Right lobe of liver (tissue), 6 donors: Measurements from ENCODE around the gene BRINP3. TPM values are rescaled to one million over a fixed set of nuclear protein-coding genes. Genes with fewer than 3 reads are reported as not detected.

Experiments
- ATAC-seq, 4 donors: fragments of 200-7000 bp; cut with Tn5 transposase; one replicate each; pipeline ENCODE4 v1.9.1; 2020; ENCODE audit warnings: mild to moderate bottlenecking in 4 of 4, moderate library complexity in 4 of 4
- DNase-seq, 3 donors: peaks; one replicate each; pipeline ENCODE4 v3.0.0-alpha.2; 2020
- H3K27ac ChIP-seq, 3 donors: fragments of 200-600 bp; one replicate each; pipeline ENCODE4 v1.8.0; 2022
- H3K27me3 ChIP-seq, 2 donors: fragments of 200-600 bp; one replicate each; pipeline ENCODE4 v1.8.0; 2022
- H3K36me3 ChIP-seq, 4 donors: fragments of 200-600 bp; sonication (generic) in 1 of 4; one replicate each; pipeline versions ENCODE4 v1.5.1 to v1.8.0; 2017 to 2022; ENCODE audit warnings: control low read depth in 1 of 4
- H3K4me1 ChIP-seq, 4 donors: fragments of 200-600 bp; sonication (generic) in 1 of 4; one replicate each; pipeline versions ENCODE4 v1.5.1 to v1.8.0; 2017 to 2022; ENCODE audit warnings: control low read depth in 1 of 4
- H3K4me3 ChIP-seq, 3 donors: fragments of 200-600 bp; one replicate each; pipeline ENCODE4 v1.8.0; 2022
- H3K9me3 ChIP-seq, 4 donors: fragments of 200-600 bp; sonication (generic) in 1 of 4; one replicate each; pipeline versions ENCODE4 v1.5.1 to v1.8.0; 2017 to 2022; ENCODE audit warnings: control low read depth in 1 of 4
- CTCF ChIP-seq, 4 donors: fragments of 200-600 bp in 3 of 4; fragments of 450-650 bp in 1 of 4; IDR thresholded peaks; one replicate each; pipeline versions ENCODE4 v1.5.1 to v1.8.0; 2016 to 2022; ENCODE audit warnings: antibody characterized with exemption in 4 of 4, mild to moderate bottlenecking in 2 of 4
- POLR2A ChIP-seq: fragments of 450-650 bp; IDR thresholded peaks from one replicate; pipeline ENCODE4 v1.6.1; 2017; ENCODE audit warnings: antibody characterized with exemption, mild to moderate bottlenecking
- WGBS: methylation state at CpG from one replicate; pipeline ENCODE4 v1.1.6; 2018; ENCODE audit warnings: low coverage, low lambda C conversion rate; ENCODE audit not compliant: insufficient coverage; ENCODE audit errors: missing lambda C conversion rate; 5-methylcytosine and 5-hydroxymethylcytosine counted together
- intact Hi-C, 2 donors: fragments of 100-400 bp; cut with DNase I; formaldehyde crosslinking; loops; one replicate each; pipeline versions ENCODE4 v1.11.2 to v1.14.1; 2022
- total RNA-seq, 6 experiments: library from RNA; depleted of rRNA in 2 of 6; stranded (reverse); fragments of >200 nt in 2 of 6; fragmentation: NEBNext Ultra II Directional in 3 of 6; extraction: Animal tissue kit (Norgen Biotek cat#: 25700) in 3 of 6; gene quantifications; one replicate each; pipeline versions ENCODE4 v1.1.0 to v1.2.4, GENCODE V29; 2016 to 2023
- donor health status: DM: no; HTN: yes; CAD: no.
- donor health status: DM: no; HTN: no; CAD: no.
- donor health status: DM: no; HTN: no; CAD: no.
- donor health status: DM: no; HTN: yes; CAD: no.
- donor health status: DM: no; HTN: yes; CAD: no.

Gene BRINP3
- total RNA-seq, 6 experiments from 2014 or later, result not detected

GRCh38 chr1:190472042-190472441 is 5.6 kb downstream of the BRINP3 start:
- no peak for ATAC-seq
- H3K4me1 ChIP-seq, result no peaks in the 10 kb centered on the region
- no peak overlapping the region for H3K27ac ChIP-seq
- H3K4me3 ChIP-seq, result no peak overlapping the region
- WGBS, result 55% methylated on average over 2 of the region's 2 CpGs
- no peak for TF ChIP-seq POLR2A
- no peak for DNase-seq
- no peaks in the 10 kb centered on the region for H3K9me3 ChIP-seq
- no peaks in the 10 kb centered on the region for H3K36me3 ChIP-seq
- H3K27me3 ChIP-seq, result no peaks in the 10 kb centered on the region
- intact Hi-C loops, result no loop called here

GRCh38 chr1:190464690-190465089 is 13.0 kb downstream of the BRINP3 start:
- intact Hi-C loops, result no loop called here
- Histone ChIP-seq H3K4me3 (no peak overlapping the region), H3K36me3 (no peaks in the 10 kb centered on the region), H3K4me1 (no peaks in the 10 kb centered on the region), H3K27ac (no peak overlapping the region), H3K9me3 (no peaks in the 10 kb centered on the region), H3K27me3 (no peaks in the 10 kb centered on the region)
- WGBS, result 10% methylated on average over 2 of the region's 2 CpGs
- DNase-seq (no peak), ATAC-seq (no peak)
- TF ChIP-seq POLR2A, result no peak
- TF ChIP-seq CTCF (IDR thresholded peaks at IDR 0.05), result no peak

GRCh38 chr1:190456129-190456528 is 21.5 kb downstream of the BRINP3 start:
- WGBS, result 54% methylated on average over 3 of the region's 3 CpGs
- no peak for TF ChIP-seq POLR2A
- TF ChIP-seq CTCF (IDR thresholded peaks at IDR 0.05), result no peak
- DNase-seq (no peak), ATAC-seq (no peak)
- no peak overlapping the region for H3K27ac ChIP-seq
- no peaks in the 10 kb centered on the region for H3K36me3 ChIP-seq
- no peaks in the 10 kb centered on the region for H3K4me1 ChIP-seq
- no peaks in the 10 kb centered on the region for H3K27me3 ChIP-seq
- no peak overlapping the region for H3K4me3 ChIP-seq
- H3K9me3 ChIP-seq, result no peaks in the 10 kb centered on the region
- intact Hi-C loops, result no loop called here

- no peaks in the 10 kb centered on the region for H3K4me1 ChIP-seq
- intact Hi-C loops, result no loop called here
- H3K36me3 ChIP-seq, result no peaks in the 10 kb centered on the region
These were observed 22.0 kb downstream of the BRINP3 start for GRCh38 chr1:190455631-190456030.

GRCh38 chr1:190453550-190453949 is 24.1 kb downstream of the BRINP3 start:
- no peak for ATAC-seq
- TF ChIP-seq POLR2A (no peak), CTCF (IDR thresholded peaks at IDR 0.05) (no peak)

More at GRCh38 chr1:190455631-190456030, 22.0 kb downstream of the BRINP3 start:
- DNase-seq (no peak), ATAC-seq (no peak)
- H3K4me3 ChIP-seq, result no peak overlapping the region
- no peaks in the 10 kb centered on the region for H3K9me3 ChIP-seq
- H3K27me3 ChIP-seq, result no peaks in the 10 kb centered on the region
- WGBS, result 26% methylated on average over 1 of the region's 1 CpG
- TF ChIP-seq CTCF (IDR thresholded peaks at IDR 0.05) (no peak), POLR2A (no peak)
- no peak overlapping the region for H3K27ac ChIP-seq

More at GRCh38 chr1:190453550-190453949, 24.1 kb downstream of the BRINP3 start:
- no peak for DNase-seq
- Histone ChIP-seq H3K36me3 (no peaks in the 10 kb centered on the region), H3K27me3 (no peaks in the 10 kb centered on the region), H3K9me3 (no peaks in the 10 kb centered on the region), H3K27ac (no peak overlapping the region), H3K4me1 (no peaks in the 10 kb centered on the region), H3K4me3 (no peak overlapping the region)
- intact Hi-C loops, result no loop called here
